Muscle of leg (tissue), 11 donors: Measurements from ENCODE around the gene WWOX. TPM values are rescaled to one million over a fixed set of nuclear protein-coding genes. Genes with fewer than 3 reads are reported as not detected.

Source experiments
- DNase-seq: peaks from one replicate; pipeline ENCODE4 v3.0.0; 2013
- H3K27ac ChIP-seq: one replicate; pipeline ENCODE4 v1.5.1; 2013; ENCODE audit warnings: mild to moderate bottlenecking, low read length, control low read depth
- H3K27me3 ChIP-seq: one replicate; pipeline ENCODE4 v1.6.1; 2013; ENCODE audit warnings: low read length; ENCODE audit not compliant: control insufficient read depth, insufficient read depth
- H3K36me3 ChIP-seq: one replicate; pipeline ENCODE4 v1.6.1; 2013; ENCODE audit warnings: low read length; ENCODE audit not compliant: control insufficient read depth, insufficient read depth
- H3K4me1 ChIP-seq: one replicate; pipeline ENCODE4 v1.6.1; 2013; ENCODE audit warnings: low read length; ENCODE audit not compliant: control insufficient read depth, insufficient read depth
- H3K4me3 ChIP-seq: one replicate; pipeline ENCODE4 v1.5.1; 2013; ENCODE audit warnings: low read length, control low read depth
- H3K9me3 ChIP-seq: replicated peaks from 2 replicates; pipeline ENCODE4 v1.6.1; 2013; ENCODE audit warnings: low read depth, low read length; ENCODE audit not compliant: control insufficient read depth
- WGBS: methylation state at CpG from one replicate; pipeline ENCODE4 v1.1.5; 2013; ENCODE audit warnings: missing lambda C conversion rate; ENCODE audit not compliant: insufficient coverage; 5-methylcytosine and 5-hydroxymethylcytosine counted together
- polyA plus RNA-seq, 8 donors: library from polyadenylated mRNA; unstranded; fragments of 120-200 nt; gene quantifications; one replicate each; pipeline versions ENCODE4 v1.2.1 to v1.2.3, GENCODE V29; 2013; ENCODE audit warnings: inconsistent platforms in 1 of 8, low replicate concordance in 1 of 8; ENCODE audit not compliant: insufficient read length in 8 of 8, insufficient read depth in 1 of 8
- total RNA-seq: library from RNA; stranded (reverse); fragments of 120-200 nt; gene quantifications from one replicate; pipeline ENCODE4 v1.2.4, GENCODE V29; 2013

Gene WWOX
- total and polyA plus RNA-seq, 9 donors, result 8.1 to 15.8 (median 12.2) TPM

GRCh38 chr16:78075800-78076199, 23.7 kb upstream of the WWOX start:
- peaks cover 6% of the 10 kb centered on the region for H3K27me3 ChIP-seq
- H3K4me1 ChIP-seq, result no peaks in the 10 kb centered on the region
- H3K36me3 ChIP-seq, result no peaks in the 10 kb centered on the region
- H3K4me3 ChIP-seq, result no peak overlapping the region
- H3K9me3 ChIP-seq, result no peaks in the 10 kb centered on the region
- H3K27ac ChIP-seq, result no peak overlapping the region
- 67% methylated on average over 1 of the region's 3 CpGs for WGBS
- DNase-seq, result no peak

GRCh38 chr16:78081341-78081740, 18.1 kb upstream of the WWOX start:
- H3K27me3 ChIP-seq, result no peaks in the 10 kb centered on the region
- no peak overlapping the region for H3K27ac ChIP-seq
- no peaks in the 10 kb centered on the region for H3K9me3 ChIP-seq
- H3K4me3 ChIP-seq, result no peak overlapping the region
- 91% methylated on average over 4 of the region's 4 CpGs for WGBS
- H3K36me3 ChIP-seq, result no peaks in the 10 kb centered on the region
- H3K4me1 ChIP-seq, result no peaks in the 10 kb centered on the region
- DNase-seq, result no peak

- Histone ChIP-seq H3K4me3 (no peak overlapping the region), H3K27ac (no peak overlapping the region), H3K4me1 (no peaks in the 10 kb centered on the region), H3K9me3 (no peaks in the 10 kb centered on the region), H3K27me3 (peaks cover 10% of the 10 kb centered on the region), H3K36me3 (no peaks in the 10 kb centered on the region)
- WGBS, result 20% methylated on average over 1 of the region's 1 CpG
- DNase-seq, result no peak
Measured at GRCh38 chr16:78091419-78091818, 8.0 kb upstream of the WWOX start.

DNA sequence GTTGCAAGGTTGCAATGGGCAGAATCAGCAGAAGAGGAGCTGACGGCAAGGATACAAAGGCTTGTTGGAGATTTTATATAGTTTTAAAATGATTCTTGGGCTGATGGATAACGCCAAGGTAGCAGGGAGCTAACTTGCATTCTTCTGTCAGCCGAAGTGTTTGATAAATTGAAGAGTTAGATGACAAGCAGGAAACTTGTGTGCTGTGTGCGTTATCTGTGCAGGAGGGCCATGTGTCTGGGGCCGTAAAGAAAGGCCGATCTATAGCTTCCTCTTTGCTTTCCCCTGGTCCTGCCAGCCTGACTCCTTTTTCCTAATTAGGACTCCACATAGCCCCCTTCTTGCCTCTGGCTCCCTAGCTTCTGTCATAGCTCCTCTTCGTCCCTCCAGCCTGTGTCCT, 6.7 kb upstream of the WWOX start:
- Histone ChIP-seq H3K4me3 (no peak overlapping the region), H3K27me3 (peaks cover 10% of the 10 kb centered on the region), H3K36me3 (no peaks in the 10 kb centered on the region), H3K4me1 (no peaks in the 10 kb centered on the region), H3K9me3 (no peaks in the 10 kb centered on the region), H3K27ac (no peak overlapping the region)
- 55% methylated on average over 6 of the region's 7 CpGs for WGBS
- DNase-seq, result no peak

DNA sequence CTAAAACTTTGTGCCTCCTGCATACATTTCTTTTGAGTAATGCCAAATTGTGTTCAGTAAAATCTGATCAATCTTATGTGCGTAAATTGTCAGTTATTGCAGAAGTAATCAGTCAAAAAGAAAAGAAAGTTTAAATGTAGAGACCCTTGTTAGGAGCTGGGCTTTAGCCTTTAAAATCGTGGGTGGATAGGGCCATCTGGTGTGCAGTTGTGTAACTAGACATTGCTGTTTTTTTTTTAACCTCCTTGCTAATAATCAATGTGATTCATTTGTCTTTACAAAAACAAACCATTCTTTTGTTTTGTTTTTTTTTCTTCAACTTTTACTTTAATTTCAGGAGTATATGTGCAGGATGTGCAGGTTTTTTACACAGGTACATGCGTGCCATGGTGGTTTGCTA, 5.3 kb upstream of the WWOX start:
- Histone ChIP-seq H3K9me3 (no peaks in the 10 kb centered on the region), H3K36me3 (no peaks in the 10 kb centered on the region), H3K4me1 (peaks cover 2% of the 10 kb centered on the region), H3K4me3 (no peak overlapping the region), H3K27ac (no peak overlapping the region), H3K27me3 (peaks cover 10% of the 10 kb centered on the region)
- DNase-seq, result no peak
- 77% methylated on average over 2 of the region's 3 CpGs for WGBS

DNA sequence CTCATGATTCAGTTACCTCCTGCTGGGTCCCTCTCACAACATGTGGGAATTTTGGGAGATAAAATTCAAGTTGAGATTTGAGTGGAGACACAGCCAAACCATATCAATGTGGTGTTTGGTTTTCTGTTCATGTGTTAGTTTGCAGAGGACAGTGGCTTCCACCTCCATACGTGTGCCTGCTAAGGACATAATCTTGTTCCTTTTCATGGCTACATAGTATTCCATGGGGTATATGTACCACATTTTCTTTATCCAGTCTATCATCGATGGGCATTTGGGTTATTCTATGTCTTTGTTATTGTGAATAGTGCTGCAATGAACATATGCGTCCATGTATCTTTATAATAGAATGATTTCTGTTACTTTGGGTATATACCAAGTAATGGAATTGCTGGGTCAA, 4.5 kb upstream of the WWOX start:
- no peak for DNase-seq
- Histone ChIP-seq H3K4me1 (peaks cover 3% of the 10 kb centered on the region), H3K27me3 (peaks cover 10% of the 10 kb centered on the region), H3K4me3 (no peak overlapping the region), H3K36me3 (no peaks in the 10 kb centered on the region), H3K9me3 (no peaks in the 10 kb centered on the region), H3K27ac (no peak overlapping the region)
- no CpG with 5 or more reads among the region's 3 CpGs for WGBS

GRCh38 chr16:78096386-78096785, 3.1 kb upstream of the WWOX start:
- WGBS, result 0% methylated on average over 1 of the region's 3 CpGs
- DNase-seq, result no peak
- Histone ChIP-seq H3K4me1 (peaks cover 9% of the 10 kb centered on the region), H3K36me3 (no peaks in the 10 kb centered on the region), H3K27me3 (peaks cover 10% of the 10 kb centered on the region), H3K9me3 (no peaks in the 10 kb centered on the region), H3K4me3 (no peak overlapping the region), H3K27ac (no peak overlapping the region)

DNA sequence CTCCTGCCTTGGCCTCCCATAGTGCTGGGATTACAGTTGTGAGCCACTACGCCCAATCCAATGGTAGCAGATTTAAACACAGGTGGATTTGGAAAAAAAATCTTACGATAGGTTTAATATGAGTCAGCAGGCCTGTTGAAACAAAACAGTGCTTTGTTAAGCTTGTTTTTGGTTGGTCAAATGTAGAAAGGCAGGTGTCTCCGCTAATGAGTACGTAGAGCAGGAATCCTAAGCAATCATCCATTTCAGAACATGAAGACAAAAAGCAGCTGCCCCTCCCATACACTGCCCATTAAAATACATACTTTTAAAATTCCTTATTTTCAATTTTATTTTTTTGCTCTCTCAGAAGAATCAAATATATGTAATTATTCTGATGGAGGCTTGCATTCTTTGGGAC, 1.9 kb upstream of the WWOX start:
- Histone ChIP-seq H3K27me3 (peaks cover 5% of the 10 kb centered on the region), H3K27ac (no peak overlapping the region), H3K9me3 (no peaks in the 10 kb centered on the region), H3K4me1 (peaks cover 9% of the 10 kb centered on the region), H3K36me3 (no peaks in the 10 kb centered on the region), H3K4me3 (no peak overlapping the region)
- DNase-seq, result no peak
- 100% methylated on average over 2 of the region's 4 CpGs for WGBS

DNA sequence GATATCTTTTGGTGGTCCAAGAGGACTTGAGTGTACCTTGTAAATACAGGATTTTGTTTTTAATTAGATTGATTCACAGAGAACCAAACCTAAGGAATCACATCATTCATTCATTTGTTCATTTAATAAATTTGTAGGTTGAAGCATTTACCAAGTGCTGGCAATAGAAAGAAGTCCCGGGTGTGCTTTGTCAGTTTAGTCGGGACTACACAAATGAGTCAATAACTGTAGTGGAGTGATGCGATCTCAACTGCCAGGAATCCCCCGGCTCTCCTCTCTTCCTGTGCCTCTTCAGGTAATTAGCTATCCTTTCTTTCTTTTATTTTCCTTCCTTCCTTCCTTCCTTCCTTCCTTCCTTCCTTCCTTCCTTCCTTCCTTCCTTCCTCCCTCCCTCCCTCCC, 1.4 kb upstream of the WWOX start:
- DNase-seq, result no peak
- Histone ChIP-seq H3K4me1 (peaks cover 9% of the 10 kb centered on the region), H3K4me3 (no peak overlapping the region), H3K36me3 (no peaks in the 10 kb centered on the region), H3K27me3 (peaks cover 2% of the 10 kb centered on the region), H3K9me3 (no peaks in the 10 kb centered on the region), H3K27ac (no peak overlapping the region)
- no CpG with 5 or more reads among the region's 4 CpGs for WGBS

GRCh38 chr16:78098595-78099270, 721 bp upstream of the WWOX start:
- H3K4me3 ChIP-seq, result peak overlapping the region; percentile 99
- DNase-seq, result no peak
- H3K9me3 ChIP-seq, result no peaks in the 10 kb centered on the region
- peaks cover 2% of the 10 kb centered on the region for H3K27me3 ChIP-seq
- peaks cover 9% of the 10 kb centered on the region for H3K4me1 ChIP-seq
- 40% methylated on average over 7 of the region's 12 CpGs for WGBS
- H3K36me3 ChIP-seq, result no peaks in the 10 kb centered on the region
- peak overlapping the region; percentile 96 for H3K27ac ChIP-seq

DNA sequence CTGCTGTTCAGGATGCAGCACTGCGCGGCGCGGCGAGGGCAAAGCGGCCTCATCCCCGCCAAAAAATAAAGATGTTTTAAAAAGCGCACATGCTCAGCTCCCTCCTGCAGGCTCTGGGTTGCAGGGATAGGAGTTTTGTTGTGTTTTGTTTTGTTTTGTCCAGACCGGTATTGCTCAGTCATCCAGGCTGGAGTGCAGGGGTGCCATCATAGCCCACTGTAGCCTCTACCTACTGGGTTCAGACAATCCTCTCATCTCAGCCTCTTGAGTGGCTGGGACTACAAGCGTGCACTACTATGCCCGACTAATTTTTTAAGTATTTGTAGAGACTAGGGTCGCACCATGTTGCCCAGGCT, 636 bp downstream of the WWOX start:
- WGBS, result 25% methylated on average over 4 of the region's 12 CpGs

More for the DNA sequence above, 636 bp downstream of the WWOX start:
- no peaks in the 10 kb centered on the region for H3K36me3 ChIP-seq
- H3K9me3 ChIP-seq, result no peaks in the 10 kb centered on the region
- DNase-seq, result no peak
- peak overlapping the region; percentile 99 for H3K4me3 ChIP-seq
- peaks cover 9% of the 10 kb centered on the region for H3K4me1 ChIP-seq
- peaks cover 2% of the 10 kb centered on the region for H3K27me3 ChIP-seq
- H3K27ac ChIP-seq, result peak overlapping the region; percentile 96
